ENCODE measurements around the gene SERPINA3.

SERPINA3 gene

DNA sequence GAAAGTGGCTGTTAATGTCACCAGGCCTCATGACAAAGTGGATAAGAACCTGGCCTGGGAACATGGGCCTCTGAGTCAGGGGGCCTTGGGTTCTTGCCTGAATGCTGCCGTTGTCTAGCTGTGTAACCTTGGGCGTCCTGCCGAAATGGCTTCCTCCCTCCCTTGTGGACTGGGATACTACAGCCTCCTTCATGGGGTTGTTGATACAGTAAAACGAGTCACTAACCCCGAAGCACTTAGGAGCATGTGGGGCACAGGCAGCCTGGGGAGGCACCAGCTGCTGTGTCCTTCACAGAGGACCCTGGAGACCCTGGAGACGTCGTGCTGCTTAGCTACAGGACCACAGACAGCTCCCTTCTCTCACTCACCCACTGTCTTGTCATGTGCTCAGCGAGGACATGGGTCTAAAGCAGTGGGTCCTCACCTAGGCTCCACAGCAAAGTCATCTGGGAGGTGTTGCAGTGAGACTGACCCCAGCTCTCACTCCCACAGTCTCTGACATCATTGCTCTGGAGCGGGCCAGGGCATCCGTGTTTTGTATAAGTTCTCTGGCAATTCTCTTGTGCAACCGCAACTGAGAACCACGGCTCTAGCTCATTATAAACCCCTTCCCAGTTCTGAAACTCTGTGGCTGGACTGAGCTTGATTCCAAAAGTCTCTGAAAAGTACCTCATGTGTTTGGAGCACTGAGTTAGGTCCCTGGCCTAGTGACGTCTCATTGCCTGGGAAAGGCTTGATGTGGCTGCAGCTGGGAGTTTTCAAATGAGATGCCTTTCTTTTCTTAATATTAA, 42.1 kb downstream of the SERPINA3 start:
- TF ChIP-seq, protein P1, sequence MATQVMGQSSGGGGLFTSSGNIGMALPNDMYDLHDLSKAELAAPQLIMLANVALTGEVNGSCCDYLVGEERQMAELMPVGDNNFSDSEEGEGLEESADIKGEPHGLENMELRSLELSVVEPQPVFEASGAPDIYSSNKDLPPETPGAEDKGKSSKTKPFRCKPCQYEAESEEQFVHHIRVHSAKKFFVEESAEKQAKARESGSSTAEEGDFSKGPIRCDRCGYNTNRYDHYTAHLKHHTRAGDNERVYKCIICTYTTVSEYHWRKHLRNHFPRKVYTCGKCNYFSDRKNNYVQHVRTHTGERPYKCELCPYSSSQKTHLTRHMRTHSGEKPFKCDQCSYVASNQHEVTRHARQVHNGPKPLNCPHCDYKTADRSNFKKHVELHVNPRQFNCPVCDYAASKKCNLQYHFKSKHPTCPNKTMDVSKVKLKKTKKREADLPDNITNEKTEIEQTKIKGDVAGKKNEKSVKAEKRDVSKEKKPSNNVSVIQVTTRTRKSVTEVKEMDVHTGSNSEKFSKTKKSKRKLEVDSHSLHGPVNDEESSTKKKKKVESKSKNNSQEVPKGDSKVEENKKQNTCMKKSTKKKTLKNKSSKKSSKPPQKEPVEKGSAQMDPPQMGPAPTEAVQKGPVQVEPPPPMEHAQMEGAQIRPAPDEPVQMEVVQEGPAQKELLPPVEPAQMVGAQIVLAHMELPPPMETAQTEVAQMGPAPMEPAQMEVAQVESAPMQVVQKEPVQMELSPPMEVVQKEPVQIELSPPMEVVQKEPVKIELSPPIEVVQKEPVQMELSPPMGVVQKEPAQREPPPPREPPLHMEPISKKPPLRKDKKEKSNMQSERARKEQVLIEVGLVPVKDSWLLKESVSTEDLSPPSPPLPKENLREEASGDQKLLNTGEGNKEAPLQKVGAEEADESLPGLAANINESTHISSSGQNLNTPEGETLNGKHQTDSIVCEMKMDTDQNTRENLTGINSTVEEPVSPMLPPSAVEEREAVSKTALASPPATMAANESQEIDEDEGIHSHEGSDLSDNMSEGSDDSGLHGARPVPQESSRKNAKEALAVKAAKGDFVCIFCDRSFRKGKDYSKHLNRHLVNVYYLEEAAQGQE (IDR thresholded peaks at IDR 0.05; ENCODE audit: insufficient read depth in 1 of 2, low read depth in 2 of 2, low read length in 2 of 2), result peak in 1 of 2 experiments; percentile 53; a peak in 1 of 4 replicates
- no peak for TF ChIP-seq POLR2AphosphoS5 (IDR thresholded peaks at IDR 0.05; ENCODE audit: low read depth, low read length)

DNA sequence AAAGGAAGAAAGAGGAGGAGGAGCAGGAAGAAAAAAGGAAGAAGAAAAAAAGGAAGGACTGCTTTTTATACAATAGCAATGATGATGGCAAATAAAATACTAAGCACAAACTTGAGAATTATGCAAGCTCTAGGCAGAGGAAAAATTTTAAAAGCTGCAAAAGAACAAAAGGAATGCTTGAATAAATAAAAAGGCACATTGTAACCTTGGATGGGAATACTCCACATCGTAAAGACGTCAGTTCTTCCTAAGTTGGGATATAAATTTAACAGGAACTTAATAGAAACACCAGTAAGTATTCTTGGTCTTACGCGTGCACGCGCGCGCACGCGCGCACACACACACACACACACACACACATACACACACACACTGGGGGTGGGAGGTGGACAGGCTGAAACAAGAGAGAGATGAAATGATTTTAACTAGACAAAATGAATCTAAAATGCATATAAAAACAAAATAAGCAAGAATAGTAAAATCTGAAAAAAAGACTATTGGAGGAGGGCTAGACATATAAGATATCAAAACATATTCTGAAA, 43.0 kb downstream of the SERPINA3 start:
- TF ChIP-seq POLR2AphosphoS5 (IDR thresholded peaks at IDR 0.05; ENCODE audit: low read depth, low read length) (no peak), SIN3A (IDR thresholded peaks at IDR 0.05; ENCODE audit: borderline replicate concordance, insufficient read depth, low read length) (no peak), FOXP2 (optimal IDR thresholded peaks at IDR 0.05; ENCODE audit: borderline replicate concordance, extremely low read depth, extremely low read length, insufficient read depth) (no peak), TAF1 (IDR thresholded peaks at IDR 0.05; ENCODE audit: borderline replicate concordance, insufficient read depth, low read length) (no peak)
- TF ChIP-seq, protein P1 (IDR thresholded peaks at IDR 0.05; ENCODE audit: insufficient read depth in 1 of 2, low read depth in 2 of 2, low read length in 2 of 2), result no peak

DNA sequence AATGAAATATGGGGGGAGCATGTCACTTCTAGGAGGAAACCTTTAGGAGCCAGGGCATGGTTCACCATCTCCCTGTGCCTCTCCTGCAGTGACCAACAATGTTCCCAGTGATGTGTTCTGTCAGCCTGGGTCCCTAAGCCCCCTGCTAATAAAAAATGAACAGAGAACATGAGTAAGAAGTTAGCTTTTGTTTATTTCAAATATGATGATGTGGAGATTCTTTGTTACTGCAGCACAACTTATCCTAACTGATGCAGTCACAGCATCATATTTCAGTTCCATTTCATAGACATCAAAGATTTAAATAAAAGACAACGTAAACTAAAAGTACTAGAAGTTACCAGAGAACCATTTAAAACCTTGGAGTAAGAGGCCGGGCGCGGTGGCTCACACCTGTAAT, 43.9 kb downstream of the SERPINA3 start:
- TF ChIP-seq, protein P1 (IDR thresholded peaks at IDR 0.05; ENCODE audit: insufficient read depth in 1 of 2, low read depth in 2 of 2, low read length in 2 of 2), result no peak
- TF ChIP-seq TAF1 (IDR thresholded peaks at IDR 0.05; ENCODE audit: borderline replicate concordance, insufficient read depth, low read length) (no peak), POLR2AphosphoS5 (IDR thresholded peaks at IDR 0.05; ENCODE audit: low read depth, low read length) (no peak), SIN3A (IDR thresholded peaks at IDR 0.05; ENCODE audit: borderline replicate concordance, insufficient read depth, low read length) (no peak), FOXP2 (optimal IDR thresholded peaks at IDR 0.05; ENCODE audit: borderline replicate concordance, extremely low read depth, extremely low read length, insufficient read depth) (no peak)

DNA sequence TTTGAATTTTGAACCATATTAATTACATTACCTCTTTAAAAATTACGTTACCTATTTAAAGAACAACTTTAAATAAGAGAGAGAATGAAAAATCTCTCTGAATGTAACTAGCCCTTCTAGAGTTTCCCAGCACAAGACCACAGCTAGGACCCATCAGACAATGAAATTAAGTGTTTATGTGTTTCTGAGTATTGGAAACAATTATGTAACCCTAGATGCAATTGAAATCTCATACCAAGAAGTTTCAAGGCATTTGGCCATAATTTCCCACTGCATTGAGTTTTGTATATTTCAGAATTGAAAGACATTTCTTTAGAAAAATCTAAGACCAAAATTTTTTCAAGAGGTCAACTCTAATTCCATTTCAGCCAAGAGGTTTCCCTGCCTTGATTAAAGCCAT, 47.1 kb downstream of the SERPINA3 start:
- TF ChIP-seq SIN3A (IDR thresholded peaks at IDR 0.05; ENCODE audit: borderline replicate concordance, insufficient read depth, low read length), result no peak
- TF ChIP-seq FOXP2 (optimal IDR thresholded peaks at IDR 0.05; ENCODE audit: borderline replicate concordance, extremely low read depth, extremely low read length, insufficient read depth), result no peak
- TF ChIP-seq, protein P1 (IDR thresholded peaks at IDR 0.05; ENCODE audit: insufficient read depth in 1 of 2, low read depth in 2 of 2, low read length in 2 of 2), result no peak
- no peak for TF ChIP-seq TAF1 (IDR thresholded peaks at IDR 0.05; ENCODE audit: borderline replicate concordance, insufficient read depth, low read length)
- TF ChIP-seq POLR2AphosphoS5 (IDR thresholded peaks at IDR 0.05; ENCODE audit: low read depth, low read length), result no peak
